Erythroblast (primary cell): ENCODE measurements around the gene DUSP7.

ENCODE experiments used
- GATA1 ChIP-seq: IDR thresholded peaks from 2 replicates; pipeline ENCODE4 v1.6.1; 2011; ENCODE audit warnings: low read depth, mild to moderate bottlenecking, control low read depth, low read length, moderate library complexity
- POLR2A ChIP-seq: IDR thresholded peaks from 2 replicates; pipeline ENCODE4 v1.6.1; 2011; ENCODE audit warnings: mild to moderate bottlenecking, low read length

- TF ChIP-seq POLR2A (no peak), GATA1 (no peak)
Observed at GRCh38 chr3:52084954-52085680, 28.7 kb upstream of the DUSP7 start.
